Measurements from ENCODE around the gene SLIT3.

GRCh38 chr5:168860081-168860480, 440.9 kb downstream of the SLIT3 start:
- TF ChIP-seq CEBPB (IDR thresholded peaks at IDR 0.05; ENCODE audit: low read depth), result no peak
- TF ChIP-seq EZH2 (IDR thresholded peaks at IDR 0.05), result no peak

Data from HCT116 (cell line).